Measurements from ENCODE around the gene RAD51B.

GRCh38 chr14:68358500-68358899, 538.9 kb downstream of the RAD51B start:
- TF ChIP-seq POLR2A (IDR thresholded peaks at IDR 0.05) (no peak), CTCF (IDR thresholded peaks at IDR 0.05) (no peak)

All from ovary (tissue), 3 donors.